Activated naive CD4-positive, alpha-beta T cell treated with Interleukin-2 at 50 U/mL for 16 hours (primary cell): Measurements from ENCODE around the gene SH2D4B.

Experiments
- DNase-seq: peaks from one replicate; pipeline ENCODE4 v3.0.0-alpha.2; 2020

SH2D4B gene

GRCh38 chr10:80544316-80544953, 6.7 kb downstream of the SH2D4B start:
- DNase-seq = no peak

- no peak for DNase-seq
These were observed 7.7 kb downstream of the SH2D4B start for GRCh38 chr10:80545258-80545881.

- DNase-seq = no peak
These were observed 14.5 kb downstream of the SH2D4B start for GRCh38 chr10:80552151-80552646.

GRCh38 chr10:80553436-80553835, 15.7 kb downstream of the SH2D4B start:
- no peak for DNase-seq

- DNase-seq = no peak
These were observed 16.3 kb downstream of the SH2D4B start for GRCh38 chr10:80554050-80554449.

DNA sequence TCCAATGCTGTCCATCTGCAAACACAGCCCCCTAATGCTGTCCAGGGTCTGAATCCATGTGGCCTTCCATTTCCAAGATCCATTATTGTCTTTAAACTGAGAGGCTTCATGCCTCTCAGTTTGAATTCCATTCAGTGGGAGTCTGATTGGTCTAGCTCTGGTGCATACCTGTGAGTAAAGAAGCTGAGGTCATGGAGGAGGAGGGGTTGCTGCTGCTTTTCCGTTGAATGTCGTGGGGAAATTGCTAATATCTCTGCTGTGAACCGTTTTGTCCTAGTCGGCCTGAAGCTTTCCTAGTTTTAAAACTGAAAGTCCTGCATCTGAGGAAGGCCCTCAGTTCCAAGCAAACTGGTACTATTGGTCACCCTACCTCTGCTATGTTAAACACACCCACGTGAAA, 17.7 kb downstream of the SH2D4B start:
- DNase-seq = no peak

GRCh38 chr10:80561950-80562349, 24.2 kb downstream of the SH2D4B start:
- no peak for DNase-seq

GRCh38 chr10:80567292-80567691, 29.6 kb downstream of the SH2D4B start:
- no peak for DNase-seq

GRCh38 chr10:80569131-80569895, 31.6 kb downstream of the SH2D4B start:
- no peak for DNase-seq

GRCh38 chr10:80571352-80571751, 33.6 kb downstream of the SH2D4B start:
- no peak for DNase-seq

DNA sequence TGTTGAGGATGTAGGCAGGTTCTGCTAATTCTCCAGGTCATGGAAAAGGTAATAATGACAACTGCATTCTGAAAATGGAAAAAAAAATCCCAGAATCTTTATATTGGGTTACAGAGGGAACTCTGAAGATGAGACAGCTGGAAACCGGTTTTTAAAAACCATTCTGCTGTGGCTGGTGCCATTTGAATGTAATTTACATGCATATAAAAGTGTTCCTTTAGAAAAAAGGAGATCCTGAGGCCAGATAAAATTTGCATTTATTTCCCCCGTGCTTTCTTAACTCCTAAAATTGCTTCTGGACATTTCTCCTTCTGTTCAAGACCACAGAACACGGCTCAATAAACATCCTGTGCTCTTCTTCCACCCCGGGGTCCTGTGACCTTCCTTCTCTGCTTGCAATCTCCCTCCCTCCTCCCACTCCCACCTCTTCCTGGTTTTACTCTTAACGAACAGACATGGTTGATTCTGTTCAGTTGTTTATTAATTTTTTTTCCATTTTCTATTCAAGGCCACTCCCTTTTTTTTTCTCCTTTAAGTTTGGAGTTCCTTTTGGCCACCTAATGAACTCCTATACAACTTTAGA, 41.6 kb downstream of the SH2D4B start:
- no peak for DNase-seq

GRCh38 chr10:80579849-80580637, 42.3 kb downstream of the SH2D4B start:
- DNase-seq = no peak

GRCh38 chr10:80580638-80581468, 43.2 kb downstream of the SH2D4B start:
- no peak for DNase-seq

GRCh38 chr10:80581469-80581835, 43.8 kb downstream of the SH2D4B start:
- no peak for DNase-seq

DNA sequence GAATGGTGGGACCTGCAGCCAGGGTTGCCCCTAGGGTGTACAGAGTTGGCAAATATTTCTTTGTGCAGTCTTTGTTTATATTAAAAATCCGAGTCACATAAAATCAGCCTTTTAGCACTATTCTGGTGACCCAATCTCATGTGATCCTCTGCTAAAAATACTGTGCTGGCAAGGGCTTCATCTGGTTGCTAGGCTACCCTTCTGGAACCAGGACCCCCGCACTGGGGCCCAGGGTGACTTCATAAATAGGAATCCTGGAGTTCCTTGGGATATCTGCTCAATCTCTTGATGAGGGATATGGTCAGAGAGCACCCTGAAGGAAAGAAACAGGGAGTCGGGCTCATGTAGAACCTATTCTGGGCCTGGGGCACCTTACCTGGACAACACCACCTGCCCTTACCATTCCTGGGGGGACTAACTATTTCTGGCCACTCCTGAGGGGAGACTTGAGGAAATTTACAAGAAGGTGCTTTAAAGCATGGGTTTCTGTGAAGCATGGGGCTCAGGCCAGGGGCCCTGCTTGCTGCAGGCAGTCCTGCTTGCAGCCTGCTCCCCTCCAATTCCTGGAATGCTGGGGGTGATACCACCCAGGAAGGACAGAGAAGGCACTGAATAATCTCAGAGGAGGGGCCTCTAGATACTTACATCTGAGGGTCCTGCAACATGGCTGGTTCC, 44.7 kb downstream of the SH2D4B start:
- no peak for DNase-seq

DNA sequence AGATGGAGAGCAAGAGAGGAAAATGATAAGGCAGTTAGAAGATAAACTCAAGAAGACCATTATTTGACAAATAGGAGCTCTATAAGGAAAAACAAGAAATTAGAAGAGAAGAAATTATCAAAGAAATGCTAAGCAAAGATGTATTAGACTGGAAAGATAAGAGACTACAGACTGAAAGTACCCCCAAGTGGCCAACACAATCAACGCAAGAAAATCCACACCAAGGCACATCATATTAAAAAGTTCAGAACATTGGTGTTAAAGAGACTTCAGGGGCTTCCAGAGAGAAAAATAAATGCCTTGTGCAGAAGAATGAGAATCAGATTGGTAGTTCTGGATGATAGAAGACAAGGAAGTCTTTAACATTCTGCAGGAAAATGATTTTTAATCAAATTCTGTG, 46.0 kb downstream of the SH2D4B start:
- no peak for DNase-seq

DNA sequence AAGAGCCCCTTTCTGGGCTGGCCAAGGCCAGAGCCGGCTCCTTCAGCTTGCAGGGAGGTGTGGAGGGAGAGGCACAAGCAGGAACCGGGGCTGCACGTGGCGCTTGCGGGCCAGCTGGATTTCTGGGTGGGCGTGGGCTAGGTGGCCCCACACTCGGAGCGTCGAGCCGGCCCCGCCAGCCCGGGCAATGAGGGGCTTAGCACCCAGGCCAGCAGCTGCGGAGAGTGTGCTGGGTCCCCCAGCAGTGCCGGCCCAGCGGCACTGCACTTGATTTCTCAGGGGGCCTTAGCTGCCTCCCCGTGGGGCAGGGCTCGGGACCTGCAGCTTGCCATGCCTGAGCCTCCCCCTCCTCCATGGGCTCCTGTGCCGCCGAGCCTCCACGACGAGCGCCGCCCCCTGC, 48.1 kb downstream of the SH2D4B start:
- DNase-seq = no peak

DNA sequence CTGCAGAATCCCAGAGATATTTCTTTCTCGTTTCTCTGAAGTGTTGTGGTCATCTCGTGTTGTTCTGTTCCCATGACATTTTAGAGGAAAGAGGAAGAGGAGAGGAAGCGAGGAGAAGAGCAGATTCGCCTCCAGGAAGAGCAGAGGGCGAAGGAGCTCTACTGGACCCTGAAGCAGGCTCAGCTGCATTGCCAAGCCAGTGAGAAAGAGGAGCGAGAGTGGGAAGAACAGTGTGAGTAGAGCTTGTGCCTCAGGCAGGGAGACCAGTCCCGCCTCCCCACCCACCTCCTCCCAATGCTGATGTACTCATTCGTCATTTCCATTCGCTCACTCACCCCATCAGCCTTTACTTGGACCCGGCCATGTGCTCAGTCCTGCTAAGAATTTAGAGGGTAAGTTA, 50.8 kb downstream of the SH2D4B start:
- DNase-seq = no peak

- no peak for DNase-seq
These were observed 52.1 kb downstream of the SH2D4B start for GRCh38 chr10:80589726-80590373.

DNA sequence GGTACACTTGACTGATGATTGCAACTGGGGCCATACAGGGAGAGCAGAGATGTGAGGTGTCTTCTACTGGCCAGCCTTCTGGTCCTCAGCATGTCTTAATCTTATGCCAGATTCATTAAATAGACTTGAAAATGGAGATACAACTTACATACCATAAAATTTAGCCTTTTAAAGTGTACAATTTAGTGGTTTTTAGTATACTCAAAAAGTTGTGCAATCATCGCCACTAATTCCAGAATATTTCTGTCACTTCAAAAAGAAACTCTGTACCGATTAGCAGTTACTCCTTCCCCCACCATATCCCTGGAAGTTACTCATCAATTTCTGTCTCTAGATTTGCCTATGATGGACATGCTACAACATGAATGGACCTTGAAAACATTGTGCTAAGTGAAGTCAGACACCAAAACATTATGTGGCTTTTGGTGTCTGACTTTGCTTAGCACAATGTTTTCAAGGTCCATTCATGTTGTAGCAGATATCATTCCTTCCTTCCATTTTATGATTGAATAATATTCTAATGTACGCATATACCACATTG, 53.0 kb downstream of the SH2D4B start:
- no peak for DNase-seq
